Liver (tissue), 3 donors: ENCODE measurements around the gene TRAK1.

Experiments
- FOXA1 ChIP-seq: IDR thresholded peaks from 2 replicates; pipeline ENCODE4 v1.6.1; 2016; ENCODE audit warnings: antibody characterized with exemption
- TAF1 ChIP-seq: conservative IDR thresholded peaks from 2 replicates; pipeline ENCODE4 v1.6.1; 2016; ENCODE audit warnings: antibody characterized with exemption, mild to moderate bottlenecking
- TF ChIP-seq, protein P1 (sequence below): fragments of 150-350 bp; IDR thresholded peaks from 2 replicates; pipeline ENCODE4 v1.5.1; 2017; ENCODE audit warnings: improper control_type of control experiment, low read depth, low read length; ENCODE audit not compliant: missing input control
- TF ChIP-seq, protein P2 (sequence below): IDR thresholded peaks from 2 replicates; pipeline ENCODE4 v1.6.1; 2016; ENCODE audit warnings: antibody characterized with exemption, mild to moderate bottlenecking
- donor health status: healthy.
- donor health status: healthy.

DNA sequence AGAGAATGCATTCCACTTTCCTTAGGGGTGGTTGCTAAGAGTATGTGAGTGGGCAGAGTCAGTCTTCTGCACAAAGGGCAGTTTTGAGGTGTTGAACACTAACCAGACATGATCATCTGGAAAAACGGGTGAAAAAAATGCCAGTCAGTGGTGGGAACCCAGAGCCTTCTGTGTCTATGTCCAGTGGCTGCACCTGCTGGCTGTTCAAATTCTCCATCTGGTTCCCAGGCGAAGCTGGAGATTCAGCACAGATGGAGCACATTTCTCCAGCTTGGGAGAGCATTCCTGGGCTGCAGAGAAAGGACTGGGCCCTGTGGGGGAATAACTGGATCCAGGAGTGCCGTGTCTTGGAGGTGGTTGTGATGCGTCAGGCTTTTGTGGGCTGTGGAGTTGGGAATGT lies 74.1 kb downstream of the TRAK1 start:
- no peak for TF ChIP-seq FOXA1
- TF ChIP-seq, protein P1, sequence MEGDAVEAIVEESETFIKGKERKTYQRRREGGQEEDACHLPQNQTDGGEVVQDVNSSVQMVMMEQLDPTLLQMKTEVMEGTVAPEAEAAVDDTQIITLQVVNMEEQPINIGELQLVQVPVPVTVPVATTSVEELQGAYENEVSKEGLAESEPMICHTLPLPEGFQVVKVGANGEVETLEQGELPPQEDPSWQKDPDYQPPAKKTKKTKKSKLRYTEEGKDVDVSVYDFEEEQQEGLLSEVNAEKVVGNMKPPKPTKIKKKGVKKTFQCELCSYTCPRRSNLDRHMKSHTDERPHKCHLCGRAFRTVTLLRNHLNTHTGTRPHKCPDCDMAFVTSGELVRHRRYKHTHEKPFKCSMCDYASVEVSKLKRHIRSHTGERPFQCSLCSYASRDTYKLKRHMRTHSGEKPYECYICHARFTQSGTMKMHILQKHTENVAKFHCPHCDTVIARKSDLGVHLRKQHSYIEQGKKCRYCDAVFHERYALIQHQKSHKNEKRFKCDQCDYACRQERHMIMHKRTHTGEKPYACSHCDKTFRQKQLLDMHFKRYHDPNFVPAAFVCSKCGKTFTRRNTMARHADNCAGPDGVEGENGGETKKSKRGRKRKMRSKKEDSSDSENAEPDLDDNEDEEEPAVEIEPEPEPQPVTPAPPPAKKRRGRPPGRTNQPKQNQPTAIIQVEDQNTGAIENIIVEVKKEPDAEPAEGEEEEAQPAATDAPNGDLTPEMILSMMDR = no peak
- TF ChIP-seq TAF1 = no peak
- TF ChIP-seq, protein P2, sequence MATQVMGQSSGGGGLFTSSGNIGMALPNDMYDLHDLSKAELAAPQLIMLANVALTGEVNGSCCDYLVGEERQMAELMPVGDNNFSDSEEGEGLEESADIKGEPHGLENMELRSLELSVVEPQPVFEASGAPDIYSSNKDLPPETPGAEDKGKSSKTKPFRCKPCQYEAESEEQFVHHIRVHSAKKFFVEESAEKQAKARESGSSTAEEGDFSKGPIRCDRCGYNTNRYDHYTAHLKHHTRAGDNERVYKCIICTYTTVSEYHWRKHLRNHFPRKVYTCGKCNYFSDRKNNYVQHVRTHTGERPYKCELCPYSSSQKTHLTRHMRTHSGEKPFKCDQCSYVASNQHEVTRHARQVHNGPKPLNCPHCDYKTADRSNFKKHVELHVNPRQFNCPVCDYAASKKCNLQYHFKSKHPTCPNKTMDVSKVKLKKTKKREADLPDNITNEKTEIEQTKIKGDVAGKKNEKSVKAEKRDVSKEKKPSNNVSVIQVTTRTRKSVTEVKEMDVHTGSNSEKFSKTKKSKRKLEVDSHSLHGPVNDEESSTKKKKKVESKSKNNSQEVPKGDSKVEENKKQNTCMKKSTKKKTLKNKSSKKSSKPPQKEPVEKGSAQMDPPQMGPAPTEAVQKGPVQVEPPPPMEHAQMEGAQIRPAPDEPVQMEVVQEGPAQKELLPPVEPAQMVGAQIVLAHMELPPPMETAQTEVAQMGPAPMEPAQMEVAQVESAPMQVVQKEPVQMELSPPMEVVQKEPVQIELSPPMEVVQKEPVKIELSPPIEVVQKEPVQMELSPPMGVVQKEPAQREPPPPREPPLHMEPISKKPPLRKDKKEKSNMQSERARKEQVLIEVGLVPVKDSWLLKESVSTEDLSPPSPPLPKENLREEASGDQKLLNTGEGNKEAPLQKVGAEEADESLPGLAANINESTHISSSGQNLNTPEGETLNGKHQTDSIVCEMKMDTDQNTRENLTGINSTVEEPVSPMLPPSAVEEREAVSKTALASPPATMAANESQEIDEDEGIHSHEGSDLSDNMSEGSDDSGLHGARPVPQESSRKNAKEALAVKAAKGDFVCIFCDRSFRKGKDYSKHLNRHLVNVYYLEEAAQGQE = no peak
